ENCODE results near the gene SLC44A4.
A peak's percentile ranks its signal among the peaks of the same experiment; 100 is the strongest.
"Not testable (repeated sequence)": the region's sequence is repeated elsewhere in the genome, so short reads cannot be mapped to it uniquely, and the experiment has no call there.

The SLC44A4 gene

DNA sequence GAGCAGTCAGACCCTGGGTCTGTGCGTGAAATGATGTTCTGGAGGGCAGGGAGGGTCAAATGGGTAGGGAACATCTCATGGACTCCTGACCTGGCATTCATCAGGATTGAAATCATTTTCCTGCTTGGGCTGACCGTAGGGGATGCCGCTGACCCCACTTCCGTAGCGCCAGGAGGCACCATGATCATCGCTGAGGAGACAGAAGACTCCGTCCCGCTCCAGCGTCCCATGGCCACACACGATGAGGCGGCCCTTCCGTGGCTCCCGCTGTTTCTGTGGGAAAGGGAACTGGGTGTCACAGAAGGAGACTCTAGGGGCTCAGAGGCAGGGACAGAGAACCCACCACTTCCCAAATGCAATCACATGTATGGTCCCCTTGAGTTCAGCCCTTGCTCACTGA lies 18.4 kb downstream of the SLC44A4 start:
- H3K4me1 Mint-ChIP-seq = peaks cover 34% of the 10 kb centered on the region
- H3K9me3 Mint-ChIP-seq = no peaks in the 10 kb centered on the region
- H3K4me3 Mint-ChIP-seq = no peak overlapping the region
- no peak overlapping the region for H3K27ac Mint-ChIP-seq
- H3K27me3 Mint-ChIP-seq = no peaks in the 10 kb centered on the region
- DNase-seq (no peak), ATAC-seq (no peak)

DNA sequence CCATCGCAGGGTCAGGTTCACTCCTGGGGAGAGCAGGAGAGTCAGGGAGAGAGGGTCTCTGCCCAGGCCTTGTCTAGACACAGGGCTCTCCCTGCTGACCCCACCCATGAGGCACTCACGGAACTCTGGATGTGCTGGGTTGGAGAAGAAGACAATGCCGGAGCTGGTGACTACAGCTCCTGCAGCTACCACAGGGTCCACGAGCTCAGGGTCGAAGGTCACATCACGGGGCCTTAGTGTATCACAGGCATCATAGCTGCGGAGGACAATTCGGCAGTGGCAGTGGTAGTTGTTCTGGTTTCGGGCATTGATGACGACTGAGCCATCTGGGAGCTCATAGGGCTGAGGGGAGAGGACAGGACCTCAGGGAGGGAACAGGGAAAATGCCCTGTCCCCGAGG lies 18.9 kb downstream of the SLC44A4 start:
- Mint-ChIP-seq H3K9me3 (no peaks in the 10 kb centered on the region), H3K27me3 (no peaks in the 10 kb centered on the region), H3K4me3 (no peak overlapping the region), H3K4me1 (peaks cover 30% of the 10 kb centered on the region), H3K27ac (no peak overlapping the region)
- DNase-seq (no peak), ATAC-seq (no peak)

DNA sequence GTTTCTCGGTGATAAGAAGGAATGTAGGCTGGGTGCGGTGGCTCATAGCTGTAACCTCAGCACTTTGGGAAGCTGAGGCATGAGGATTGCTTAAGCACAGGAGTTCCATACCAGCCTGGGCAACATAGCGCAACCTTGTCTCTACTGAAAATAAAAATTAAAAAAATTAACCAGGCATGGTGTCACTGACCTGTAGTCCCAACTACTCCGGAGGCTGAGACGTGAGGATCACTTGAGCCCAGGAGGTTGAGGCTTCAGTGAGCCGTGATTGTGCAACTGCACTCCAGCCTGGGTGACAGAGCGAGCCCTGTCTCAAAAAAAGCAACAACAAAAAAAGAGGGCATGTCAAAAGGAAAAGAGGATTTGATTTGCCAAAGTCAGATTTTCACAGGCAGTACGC lies 20.1 kb downstream of the SLC44A4 start:
- Mint-ChIP-seq H3K4me1 (peaks cover 20% of the 10 kb centered on the region), H3K4me3 (no peak overlapping the region), H3K9me3 (no peaks in the 10 kb centered on the region), H3K27me3 (no peaks in the 10 kb centered on the region), H3K27ac (no peak overlapping the region)
- no peak for DNase-seq
- no peak for ATAC-seq

DNA sequence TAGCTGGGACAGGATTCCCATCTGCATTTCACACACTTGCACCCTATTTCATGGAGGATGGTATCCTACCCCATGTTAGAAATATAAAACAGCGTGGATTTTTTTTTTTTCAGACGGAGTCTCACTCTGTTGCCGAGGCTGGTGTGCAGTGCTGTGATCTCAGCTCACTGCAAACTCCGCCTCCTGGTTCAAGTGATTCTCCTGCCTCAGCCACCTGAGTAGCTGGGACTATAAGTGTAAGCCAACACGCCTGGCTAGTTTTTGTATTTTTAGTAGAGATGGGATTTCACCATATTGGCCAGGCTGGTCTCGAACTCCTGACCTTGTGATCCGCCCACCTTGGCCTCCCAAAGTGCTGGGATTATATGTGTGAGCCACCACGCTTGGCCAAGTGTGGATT lies 21.0 kb downstream of the SLC44A4 start:
- ATAC-seq, H3K9me3 Mint-ChIP-seq, H3K4me3 Mint-ChIP-seq, DNase-seq, H3K27me3 Mint-ChIP-seq: not testable (repeated sequence)
- peak overlapping the region in 1 of 2 donors; percentile 24 for H3K27ac Mint-ChIP-seq
- peaks cover 18% of the 10 kb centered on the region for H3K4me1 Mint-ChIP-seq

DNA sequence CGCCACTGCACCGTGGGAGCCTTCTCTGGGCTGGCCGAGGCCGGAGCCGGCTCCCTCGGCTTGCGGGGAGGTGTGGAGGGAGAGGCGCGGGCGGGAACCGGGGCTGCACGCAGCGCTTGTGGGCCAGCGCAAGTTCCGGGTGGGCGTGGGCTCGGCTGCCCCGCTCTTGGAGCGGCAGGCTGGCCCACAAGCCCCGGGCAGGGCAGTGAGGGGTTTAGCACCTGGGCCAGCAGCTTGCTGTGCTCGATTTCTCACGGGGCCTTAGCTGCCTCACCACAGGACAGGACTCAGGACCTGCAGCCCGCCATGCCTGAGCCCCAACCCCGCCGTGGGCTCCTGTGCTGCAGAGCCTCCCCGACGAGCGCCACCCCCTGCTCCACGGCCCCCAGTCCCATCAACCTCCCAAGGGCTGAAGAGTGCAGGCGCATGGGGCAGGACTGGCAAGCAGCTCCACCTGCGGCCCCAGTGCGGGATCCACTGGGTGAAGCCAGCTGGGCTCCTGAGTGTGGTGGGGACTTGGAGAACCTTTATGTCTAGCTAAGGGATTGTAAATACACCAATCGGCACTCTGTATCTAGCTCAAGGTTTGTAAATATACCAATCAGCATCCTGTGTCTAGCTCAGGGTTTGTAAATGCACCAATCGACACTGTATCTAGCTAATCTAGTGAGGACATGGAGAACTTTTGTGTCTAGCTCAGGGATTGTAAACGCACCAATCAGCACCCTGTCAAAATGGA lies 26.6 kb downstream of the SLC44A4 start:
- H3K4me1 Mint-ChIP-seq, H3K27me3 Mint-ChIP-seq, DNase-seq, H3K27ac Mint-ChIP-seq, H3K4me3 Mint-ChIP-seq, H3K9me3 Mint-ChIP-seq, ATAC-seq: not testable (repeated sequence)

DNA sequence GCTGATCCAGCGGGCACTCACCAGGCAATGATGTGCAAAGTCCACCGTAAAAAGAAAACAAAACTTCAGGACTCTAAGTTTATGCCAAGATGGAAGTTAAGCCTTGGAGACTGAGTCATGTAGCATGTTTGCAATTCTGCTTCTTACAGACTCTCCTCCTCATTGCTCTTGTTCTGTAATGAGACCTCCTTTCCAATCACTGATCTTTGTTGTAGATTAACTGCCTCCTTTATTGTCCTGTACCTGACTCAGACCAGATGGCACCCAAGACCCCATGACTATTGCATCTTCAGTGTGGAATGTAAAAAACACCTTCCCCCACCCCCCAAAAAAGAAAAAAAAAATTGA lies 27.3 kb downstream of the SLC44A4 start:
- no peak overlapping the region for H3K27ac Mint-ChIP-seq
- H3K4me1 Mint-ChIP-seq = no peaks in the 10 kb centered on the region

DNA sequence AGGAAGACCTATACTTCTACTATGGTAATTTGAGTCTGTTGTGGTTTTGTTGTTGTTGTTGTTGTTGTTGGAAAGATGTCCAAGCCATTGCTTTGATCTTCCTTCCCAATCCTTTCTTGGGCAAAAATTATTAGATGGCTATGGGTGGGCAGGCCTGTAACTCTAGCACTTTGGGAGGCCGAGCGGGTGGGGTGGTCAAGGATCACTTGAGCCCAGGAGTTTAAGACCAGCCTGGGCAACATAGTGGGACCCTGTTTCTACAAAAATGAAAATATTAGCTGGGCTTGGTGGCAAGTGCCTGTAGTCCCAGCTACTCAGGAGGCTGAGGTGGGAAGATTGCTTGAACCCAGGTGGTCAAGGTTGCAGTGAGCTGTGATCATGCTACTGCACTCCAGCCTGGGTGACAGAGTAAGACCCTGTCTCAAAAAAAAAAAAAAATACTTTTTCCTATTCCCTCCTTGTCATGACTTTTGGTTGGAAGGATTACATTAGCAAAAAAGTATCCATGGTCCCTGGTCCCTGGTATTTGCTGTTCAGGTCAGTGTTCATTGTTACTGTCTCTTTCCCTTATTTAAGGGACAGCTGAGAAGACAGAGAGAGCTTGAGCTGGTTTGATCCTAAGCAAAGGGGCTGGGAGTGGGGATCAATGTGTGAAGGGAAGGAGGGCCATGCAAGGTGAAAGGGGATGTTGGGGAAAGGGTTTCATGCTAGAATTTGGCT lies 27.9 kb downstream of the SLC44A4 start:
- Mint-ChIP-seq H3K27ac (peak overlapping the region in 1 of 2 donors; percentile 30), H3K27me3 (no peaks in the 10 kb centered on the region), H3K9me3 (no peaks in the 10 kb centered on the region), H3K4me3 (no peak overlapping the region), H3K4me1 (no peaks in the 10 kb centered on the region)
- DNase-seq (no peak), ATAC-seq (no peak)

More for the DNA sequence above, 27.3 kb downstream of the SLC44A4 start:
- no peaks in the 10 kb centered on the region for H3K27me3 Mint-ChIP-seq
- no peaks in the 10 kb centered on the region for H3K9me3 Mint-ChIP-seq
- ATAC-seq (no peak), DNase-seq (no peak)
- H3K4me3 Mint-ChIP-seq = no peak overlapping the region

DNA sequence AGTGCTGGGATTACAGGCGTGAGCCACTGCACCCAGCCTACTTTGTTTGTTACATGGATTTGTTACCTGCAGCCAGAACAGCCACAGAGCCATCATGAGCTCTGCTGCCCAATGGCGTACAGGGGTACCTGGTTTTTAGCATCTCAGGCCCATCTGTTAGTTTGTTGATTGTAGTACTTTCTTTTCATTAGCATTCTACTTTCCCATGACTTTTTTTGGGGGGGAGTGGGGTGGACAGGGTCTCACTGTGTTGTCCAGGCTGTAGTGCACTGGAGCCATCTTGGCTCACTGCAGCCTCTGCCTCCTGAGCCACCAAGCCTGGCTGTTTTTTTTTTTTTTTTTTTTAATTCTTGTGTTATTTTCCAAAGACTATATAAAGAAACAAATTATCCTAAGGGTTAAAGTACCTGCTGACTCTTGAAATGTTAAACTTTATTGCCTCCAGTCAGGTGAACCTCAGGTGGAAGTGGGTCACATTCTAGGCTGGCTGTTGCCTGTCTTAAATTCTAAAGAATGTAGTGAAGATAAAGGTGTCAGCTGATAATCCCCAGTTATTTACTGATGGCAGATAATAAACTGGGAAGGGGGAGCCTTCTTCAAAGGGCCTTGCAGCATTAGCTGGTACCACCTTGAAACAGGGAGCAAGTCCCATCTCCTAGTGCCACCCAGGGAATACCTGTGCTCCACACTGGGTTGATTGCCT lies 31.4 kb downstream of the SLC44A4 start:
- Mint-ChIP-seq H3K27me3 (no peaks in the 10 kb centered on the region), H3K4me3 (no peak overlapping the region), H3K27ac (peak overlapping the region in 1 of 2 donors; percentile 19), H3K9me3 (no peaks in the 10 kb centered on the region), H3K4me1 (no peaks in the 10 kb centered on the region)
- no peak for ATAC-seq
- no peak for DNase-seq

DNA sequence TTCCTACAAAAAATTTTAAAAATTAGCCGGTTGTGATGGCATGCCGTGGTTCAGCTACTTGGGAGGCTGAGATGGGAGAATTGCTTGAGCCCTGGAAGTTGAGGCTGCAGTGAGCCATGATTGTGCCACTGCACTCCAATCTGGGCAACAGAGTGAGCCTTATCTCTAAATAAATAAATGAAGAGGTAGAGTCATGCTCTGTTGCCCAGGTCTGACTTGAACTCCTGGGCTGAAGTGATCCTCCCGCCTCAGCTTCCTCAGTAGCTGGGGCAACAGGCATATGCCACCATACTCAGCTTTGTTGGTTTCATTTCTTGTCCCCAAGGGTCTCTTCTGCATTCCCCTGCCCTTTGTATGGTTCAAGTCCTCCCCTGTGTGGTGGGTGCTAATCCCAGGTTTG lies 34.3 kb downstream of the SLC44A4 start:
- H3K4me1 Mint-ChIP-seq = peaks cover 8% of the 10 kb centered on the region
- H3K4me3 Mint-ChIP-seq = no peak overlapping the region
- no peak overlapping the region for H3K27ac Mint-ChIP-seq
- no peaks in the 10 kb centered on the region for H3K9me3 Mint-ChIP-seq
- ATAC-seq (no peak), DNase-seq (no peak)
- no peaks in the 10 kb centered on the region for H3K27me3 Mint-ChIP-seq

DNA sequence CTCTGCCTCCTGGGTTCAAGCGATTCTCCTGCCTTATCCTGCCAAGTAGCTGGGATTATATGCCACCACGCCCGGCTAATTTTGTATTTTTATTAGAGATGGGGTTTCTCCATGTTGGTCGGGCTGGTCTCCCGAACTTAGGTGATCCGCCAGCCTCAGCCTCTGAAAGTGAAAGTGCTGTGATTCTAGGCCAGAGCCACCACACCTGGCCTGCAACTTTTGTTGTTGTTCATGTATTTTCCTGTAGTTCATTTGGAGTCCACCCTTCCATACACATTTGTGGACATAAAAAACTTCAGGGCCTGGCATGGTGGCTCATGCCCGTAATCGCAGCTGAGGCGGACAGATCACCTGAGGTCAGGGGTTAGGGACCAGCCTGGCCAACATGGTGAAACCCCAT lies 36.7 kb downstream of the SLC44A4 start:
- ATAC-seq (no peak), DNase-seq (no peak)
- no peaks in the 10 kb centered on the region for H3K9me3 Mint-ChIP-seq
- H3K4me1 Mint-ChIP-seq = peaks cover 29% of the 10 kb centered on the region
- no peaks in the 10 kb centered on the region for H3K27me3 Mint-ChIP-seq
- no peak overlapping the region for H3K4me3 Mint-ChIP-seq
- peak overlapping the region in 1 of 2 donors; percentile 42 for H3K27ac Mint-ChIP-seq

DNA sequence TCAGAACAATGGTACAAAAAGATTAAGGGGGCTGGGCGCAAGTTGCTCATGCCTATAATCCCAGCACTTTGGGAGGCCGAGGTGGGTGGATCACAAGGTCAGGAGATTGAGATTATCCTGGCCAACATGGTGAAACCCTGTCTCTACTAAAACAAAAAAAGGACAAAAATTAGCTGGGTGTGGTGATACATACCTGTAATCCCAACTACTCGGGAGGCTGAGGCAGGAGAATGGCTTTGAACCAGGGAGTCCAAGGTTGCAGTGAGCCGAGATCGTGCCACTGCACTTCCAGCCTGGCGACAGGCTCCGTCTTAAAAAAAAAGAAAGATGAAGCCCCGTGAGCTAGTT lies 39.0 kb downstream of the SLC44A4 start:
- Mint-ChIP-seq H3K4me3 (peak overlapping the region in 1 of 2 donors; percentile 29), H3K4me1 (peaks cover 42% of the 10 kb centered on the region)
- H3K27ac Mint-ChIP-seq, H3K27me3 Mint-ChIP-seq, H3K9me3 Mint-ChIP-seq, ATAC-seq, DNase-seq: not testable (repeated sequence)

DNA sequence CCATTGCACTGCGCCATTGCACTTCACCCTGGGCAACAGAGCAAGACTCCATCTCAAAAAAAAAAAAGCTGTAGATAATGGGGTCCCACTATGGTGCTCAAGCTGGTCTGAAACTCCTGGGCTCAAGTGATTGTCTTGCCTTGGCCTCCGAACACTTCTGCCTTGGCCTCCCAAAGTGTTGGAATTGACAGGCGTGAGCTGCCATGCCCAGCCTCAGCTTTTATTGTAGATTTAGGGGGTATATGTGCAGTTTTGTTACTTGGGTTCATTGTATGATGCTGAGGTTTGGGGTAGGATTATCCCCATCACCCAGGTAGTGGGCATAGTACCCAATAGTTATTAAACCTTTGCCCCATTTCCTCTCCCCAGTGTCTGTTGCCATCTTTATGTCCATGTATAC lies 39.8 kb downstream of the SLC44A4 start:
- Mint-ChIP-seq H3K9me3 (no peaks in the 10 kb centered on the region), H3K27me3 (no peaks in the 10 kb centered on the region), H3K27ac (no peak overlapping the region), H3K4me1 (peaks cover 47% of the 10 kb centered on the region), H3K4me3 (peak overlapping the region; percentile 26 to 29)
- no peak for DNase-seq
- ATAC-seq = no peak

DNA sequence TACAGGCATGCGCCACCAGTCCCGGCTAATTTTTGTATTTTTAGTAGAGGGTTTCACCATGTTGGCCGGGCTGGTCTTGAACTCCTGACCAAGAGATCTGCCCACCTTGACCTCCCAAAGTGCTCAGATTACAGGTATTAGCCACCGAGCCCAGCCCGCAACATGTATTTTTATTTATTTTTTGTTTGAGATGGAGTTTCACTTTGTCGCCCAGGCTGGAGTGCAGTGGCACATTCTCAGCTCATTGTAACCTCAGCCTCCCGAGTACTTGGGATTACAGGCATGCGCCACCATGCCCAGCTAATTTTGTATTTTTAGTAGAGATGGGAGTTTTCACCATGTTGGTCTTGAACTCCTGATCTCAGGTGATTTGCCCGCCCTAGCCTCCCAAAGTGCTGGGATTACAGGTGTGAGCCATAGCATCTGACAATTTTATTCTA lies 40.7 kb downstream of the SLC44A4 start:
- H3K9me3 Mint-ChIP-seq, DNase-seq, H3K27me3 Mint-ChIP-seq, ATAC-seq: not testable (repeated sequence)
- peak overlapping the region; percentile 93 to 100 for H3K4me3 Mint-ChIP-seq
- H3K4me1 Mint-ChIP-seq = peaks cover 54% of the 10 kb centered on the region
- peak overlapping the region in 1 of 2 donors; percentile 100 for H3K27ac Mint-ChIP-seq

DNA sequence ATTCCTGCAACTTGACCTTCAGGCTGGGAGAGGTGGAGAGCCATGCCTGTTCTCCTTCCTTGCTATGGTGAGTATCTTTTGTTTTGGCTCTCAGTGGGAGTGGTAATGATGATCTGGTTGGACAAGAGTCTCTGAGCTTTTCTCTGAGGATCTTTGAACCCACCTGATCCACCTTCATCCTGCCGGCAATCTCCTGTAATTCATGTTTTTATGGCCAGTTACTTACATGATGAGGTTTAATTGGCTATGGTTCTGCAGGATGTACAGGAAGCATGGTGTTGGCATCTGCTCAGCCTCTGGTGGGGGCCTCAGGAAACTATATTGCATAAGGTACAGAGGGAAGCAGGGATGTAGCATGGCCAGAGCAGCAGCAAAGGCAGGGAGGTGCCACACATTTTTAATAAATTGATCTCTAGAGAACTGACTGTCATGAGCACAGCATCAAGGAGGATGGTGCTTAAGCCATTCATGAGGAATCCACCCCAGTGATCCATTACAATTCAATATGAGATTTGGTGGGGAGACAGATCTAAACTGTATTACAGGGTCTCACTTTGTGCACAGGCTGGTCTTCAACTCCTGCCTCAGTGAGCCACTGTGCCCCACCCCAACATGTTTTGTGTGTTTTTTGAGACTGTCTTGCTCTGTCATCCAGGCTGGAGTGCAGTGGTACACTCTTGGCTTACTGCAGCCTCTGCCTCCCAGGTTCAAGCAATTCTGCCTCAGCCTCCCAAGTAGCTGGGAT lies 41.3 kb downstream of the SLC44A4 start:
- Mint-ChIP-seq H3K9me3 (no peaks in the 10 kb centered on the region), H3K27me3 (no peaks in the 10 kb centered on the region), H3K4me1 (peaks cover 54% of the 10 kb centered on the region), H3K27ac (peak overlapping the region; percentile 98 to 100), H3K4me3 (peak overlapping the region; percentile 93 to 100)
- ATAC-seq (no peak), DNase-seq (no peak)

DNA sequence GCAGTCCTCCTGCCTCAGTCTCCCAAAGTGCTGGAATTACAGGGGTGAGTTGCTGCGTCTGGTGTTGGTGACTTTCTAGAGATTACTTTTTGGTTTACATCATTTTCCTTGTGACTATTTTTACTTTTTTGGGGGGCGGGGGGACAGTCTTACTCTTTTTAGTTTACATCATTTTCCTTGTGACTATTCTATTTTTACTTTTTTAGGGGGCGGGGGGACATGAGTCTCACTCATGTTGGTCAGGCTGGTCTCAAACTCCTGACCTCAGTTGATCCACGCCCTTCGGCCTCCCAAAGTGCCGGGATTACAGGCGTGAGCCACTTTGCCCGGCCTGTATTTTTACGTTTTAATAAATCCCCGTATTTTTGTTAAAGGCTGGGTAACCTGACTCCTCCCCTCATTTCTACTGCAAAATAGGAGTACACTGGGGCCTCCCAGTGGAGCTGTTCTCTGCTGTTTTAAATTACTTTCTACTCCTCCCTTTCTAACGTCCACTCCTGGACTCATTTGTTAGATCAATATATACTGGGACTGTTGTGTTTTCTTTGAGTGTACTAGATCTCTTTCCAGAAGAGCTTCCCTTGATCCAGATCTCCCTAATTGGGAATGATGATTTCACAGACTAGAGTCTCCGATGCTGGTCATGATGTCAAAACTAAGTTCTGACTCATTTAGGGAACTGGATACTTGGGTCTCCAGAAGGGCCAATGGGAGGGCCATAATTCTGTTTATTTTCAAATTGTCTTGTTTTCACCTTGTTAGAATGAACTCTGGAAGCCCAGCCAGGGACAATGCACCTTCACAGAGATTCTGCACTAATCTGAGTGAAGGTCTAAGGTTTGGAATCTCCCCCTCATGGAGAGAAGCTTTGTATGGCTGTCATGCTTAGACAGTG lies 42.1 kb downstream of the SLC44A4 start:
- H3K27ac Mint-ChIP-seq = peak overlapping the region; percentile 98 to 100
- H3K4me1 Mint-ChIP-seq = peaks cover 54% of the 10 kb centered on the region
- peak overlapping the region; percentile 93 to 100 for H3K4me3 Mint-ChIP-seq
- no peaks in the 10 kb centered on the region for H3K27me3 Mint-ChIP-seq
- no peaks in the 10 kb centered on the region for H3K9me3 Mint-ChIP-seq
- DNase-seq = no peak
- no peak for ATAC-seq

Measured in stimulated activated naive CD8-positive, alpha-beta T cell treated with anti-CD3 and anti-CD28 coated beads, Interleukin-15, amount 100 ng/mL, for 72 hours (primary cell).